ENCODE results near the gene BARX2.

BARX2 gene

GRCh38 chr11:129443276-129443675 is 67.6 kb downstream of the BARX2 start:
- no peak for DNase-seq

DNA sequence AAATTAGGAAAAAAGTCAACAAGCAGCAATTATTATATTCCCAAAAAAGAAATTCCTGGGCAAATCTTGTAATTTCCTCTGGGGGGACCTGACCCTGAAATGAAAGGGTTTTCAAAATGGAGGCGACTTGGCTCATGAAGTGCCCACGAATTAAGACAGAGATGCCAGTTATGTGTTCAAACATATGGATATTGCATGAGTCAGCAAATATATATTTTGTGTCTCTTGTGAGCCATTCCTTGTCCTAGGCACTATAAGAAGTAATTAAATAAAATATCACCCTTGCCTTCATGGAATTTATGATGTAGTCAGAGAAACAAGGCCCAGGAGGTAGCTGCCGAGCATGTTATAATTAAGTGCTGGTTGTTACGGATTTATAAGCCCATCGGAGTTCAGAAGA is 68.6 kb downstream of the BARX2 start:
- no peak for DNase-seq

DNA sequence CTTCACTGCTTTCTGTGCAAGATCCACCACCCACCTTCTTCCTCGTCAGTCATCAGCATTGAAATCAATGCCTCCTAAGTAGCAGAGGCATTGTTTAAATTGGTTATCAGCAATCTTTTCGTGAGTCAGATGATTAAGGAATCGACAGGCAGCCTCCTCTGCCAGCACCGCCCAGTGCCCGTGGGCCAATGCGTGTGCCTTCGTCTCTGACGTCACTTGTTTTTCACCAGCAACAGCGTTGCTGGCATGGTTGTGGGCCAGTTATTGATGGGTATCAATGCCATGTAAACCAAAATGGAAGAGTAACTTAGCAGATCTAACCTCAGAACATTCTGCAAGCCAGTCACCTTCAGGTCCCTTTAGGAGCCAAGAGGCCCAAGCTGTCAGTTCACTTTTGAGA is 69.6 kb downstream of the BARX2 start:
- no peak for DNase-seq

DNA sequence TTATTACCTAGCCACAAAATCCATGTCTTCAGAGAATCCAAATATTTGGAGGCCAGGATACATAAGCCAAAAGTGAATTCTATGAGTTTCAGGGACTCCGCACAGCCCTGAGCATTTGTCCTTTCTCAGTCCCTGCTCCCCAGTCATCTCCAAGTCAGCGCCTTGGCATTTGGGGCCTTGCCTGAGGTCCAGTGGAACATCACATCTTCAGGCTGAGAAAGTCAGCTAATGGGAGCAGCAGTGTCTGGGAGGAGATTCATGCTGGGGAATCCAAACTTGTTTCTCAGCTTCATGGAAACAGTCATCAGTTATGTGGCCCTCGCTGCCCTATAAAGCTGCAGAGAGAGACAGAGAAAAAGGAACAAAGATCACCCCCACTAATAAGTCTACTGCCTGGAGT is 70.9 kb downstream of the BARX2 start:
- no peak for DNase-seq

- DNase-seq: no peak
Observed at GRCh38 chr11:129447654-129448239, 72.1 kb downstream of the BARX2 start.

GRCh38 chr11:129451524-129451923 is 75.9 kb downstream of the BARX2 start:
- no peak for DNase-seq

GRCh38 chr11:129453293-129453721 is 77.7 kb downstream of the BARX2 start:
- no peak for DNase-seq

GRCh38 chr11:129455101-129455500 is 79.5 kb downstream of the BARX2 start:
- no peak for DNase-seq

GRCh38 chr11:129455756-129456655 is 80.4 kb downstream of the BARX2 start:
- DNase-seq: no peak

DNA sequence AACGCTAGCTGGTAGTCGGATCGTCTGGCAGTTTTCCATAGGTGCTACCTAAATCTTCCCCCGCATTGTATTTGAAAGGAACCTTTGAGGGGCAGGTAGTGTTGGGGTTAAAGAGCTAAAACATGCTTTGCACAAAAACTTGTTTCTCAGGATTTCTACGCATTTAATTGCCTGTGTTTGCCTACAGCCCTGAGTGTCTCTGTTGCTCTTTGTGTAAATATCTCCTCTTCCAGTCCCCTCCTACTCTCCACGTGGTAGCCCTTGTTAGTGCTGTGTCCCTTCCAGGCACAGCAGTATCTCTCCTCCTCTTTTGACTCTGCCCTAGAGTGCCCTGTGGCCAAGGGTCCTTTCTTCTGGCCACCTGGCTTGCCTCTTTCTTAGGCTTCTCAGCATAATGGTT is 81.7 kb downstream of the BARX2 start:
- DNase-seq: peak; percentile 23

- no peak for DNase-seq
Observed at GRCh38 chr11:129458278-129458677, 82.6 kb downstream of the BARX2 start.

DNA sequence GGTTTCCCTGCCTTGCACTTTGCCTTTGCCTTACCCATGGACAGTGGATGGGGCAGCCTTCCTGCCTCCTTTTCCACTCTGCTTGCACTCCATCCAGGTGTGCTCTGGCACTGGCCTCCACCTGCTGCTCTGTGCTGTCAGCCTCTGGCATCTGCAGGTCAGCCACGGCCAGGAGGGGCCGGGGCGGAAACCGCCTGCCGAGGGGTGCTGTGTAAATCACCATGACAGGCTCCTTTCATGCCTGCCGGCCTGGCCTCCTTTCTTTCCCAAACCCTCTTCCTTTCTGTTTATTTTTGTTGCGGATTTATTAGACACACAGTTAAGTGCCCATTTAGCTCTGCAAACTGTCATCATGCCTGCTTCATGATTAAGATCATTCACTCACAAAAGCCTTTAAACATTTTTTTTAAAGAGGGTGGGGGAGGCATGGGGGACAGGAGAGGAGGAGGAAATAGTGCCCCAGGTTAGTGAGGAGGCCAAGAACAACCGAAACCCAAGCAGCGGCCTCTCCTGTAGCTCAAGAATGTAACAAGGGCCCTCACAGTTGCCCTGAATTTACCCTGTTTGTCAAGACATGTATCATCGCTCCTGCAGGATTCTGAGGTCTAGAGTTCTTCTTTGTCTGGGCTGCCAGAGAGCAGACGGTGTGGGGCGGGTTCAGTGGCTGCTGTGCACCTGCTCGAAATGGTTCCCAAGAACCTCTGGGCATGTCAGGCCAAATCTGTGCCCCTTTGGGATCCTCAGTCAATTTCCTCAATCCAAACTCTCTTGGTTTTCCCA is 83.3 kb downstream of the BARX2 start:
- peak; percentile 95 for DNase-seq

DNA sequence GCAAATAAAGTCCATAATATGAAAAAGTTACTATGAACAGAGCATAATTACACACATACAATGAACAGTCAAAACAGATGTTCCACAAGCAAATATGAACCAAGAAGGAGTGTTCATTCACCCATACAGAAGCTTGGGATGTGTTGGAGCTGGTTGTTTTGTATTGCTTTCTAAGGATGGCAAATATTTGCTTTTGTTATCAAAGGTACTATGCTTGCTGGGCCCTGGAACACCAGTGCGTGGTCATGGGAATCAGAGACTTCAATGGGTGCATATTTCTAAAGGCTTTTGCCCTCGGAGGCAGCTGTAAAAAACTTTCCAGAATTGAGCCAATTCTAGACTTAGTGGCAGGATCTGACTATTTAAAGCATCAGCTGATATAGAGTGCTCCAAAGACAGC is 85.1 kb downstream of the BARX2 start:
- peak; percentile 33 for DNase-seq

GRCh38 chr11:129484068-129484467 is 108.4 kb downstream of the BARX2 start:
- no peak for DNase-seq

DNA sequence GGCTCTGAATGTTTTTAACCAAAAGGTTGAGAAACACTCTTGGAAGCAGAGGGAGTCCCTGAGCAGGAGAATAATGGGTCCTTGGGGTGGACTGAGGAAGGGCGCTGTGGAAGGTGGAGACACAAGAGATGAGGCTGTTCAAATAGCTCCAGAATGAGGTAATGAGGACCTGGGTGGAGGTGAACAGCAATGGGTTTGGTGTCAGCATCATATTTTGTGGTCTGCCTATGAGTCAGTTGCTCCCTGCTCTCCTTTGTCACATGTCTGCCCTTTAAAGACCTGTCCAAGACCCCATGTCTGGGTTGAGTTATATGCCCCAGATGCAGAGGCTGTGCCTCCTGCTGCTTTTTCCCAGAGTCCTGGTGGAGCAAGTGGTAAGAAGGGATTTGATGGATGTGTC is 113.6 kb downstream of the BARX2 start:
- no peak for DNase-seq

- no peak for DNase-seq
Observed at GRCh38 chr11:129490004-129490403, 114.4 kb downstream of the BARX2 start.

GRCh38 chr11:129493746-129494145 is 118.1 kb downstream of the BARX2 start:
- no peak for DNase-seq

Measured in NCI-H1417 treated with DMSO at 0.1 percent for 48 hours (cell line).